Activated CD4-positive, alpha-beta T cell treated with anti-CD3 and anti-CD28 coated beads, Interleukin-2, amount 50 U/mL, for 1 hour (primary cell): ENCODE measurements around the gene LRRIQ1.
"Not testable (repeated sequence)": the region's sequence is repeated elsewhere in the genome, so short reads cannot be mapped to it uniquely, and the experiment has no call there.

ENCODE experiments used
- DNase-seq: peaks from one replicate; pipeline ENCODE4 v3.0.0-alpha.2; 2020

LRRIQ1 gene

GRCh38 chr12:85065837-85066482, 29.8 kb downstream of the LRRIQ1 start:
- no peak for DNase-seq

DNA sequence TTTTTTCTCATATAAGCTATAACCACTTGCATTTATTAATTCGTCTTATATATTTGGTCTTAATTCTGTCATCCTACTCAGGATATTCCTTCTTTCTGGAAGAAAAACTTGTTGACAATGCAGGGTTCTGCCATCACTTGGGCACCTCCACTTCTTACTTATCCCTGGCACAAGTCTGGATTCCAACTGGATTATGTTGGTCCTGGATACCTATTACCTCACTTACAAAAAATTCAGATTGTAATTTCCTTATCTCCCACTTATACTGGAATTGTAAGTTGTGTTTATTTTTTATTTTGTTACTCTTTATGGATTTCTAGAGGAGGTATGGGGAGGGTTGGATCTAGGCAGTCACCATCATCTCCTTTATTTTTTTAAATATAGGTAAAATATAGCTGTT, 36.7 kb downstream of the LRRIQ1 start:
- no peak for DNase-seq

- DNase-seq = no peak
These were observed 40.7 kb downstream of the LRRIQ1 start for GRCh38 chr12:85076688-85077430.

DNA sequence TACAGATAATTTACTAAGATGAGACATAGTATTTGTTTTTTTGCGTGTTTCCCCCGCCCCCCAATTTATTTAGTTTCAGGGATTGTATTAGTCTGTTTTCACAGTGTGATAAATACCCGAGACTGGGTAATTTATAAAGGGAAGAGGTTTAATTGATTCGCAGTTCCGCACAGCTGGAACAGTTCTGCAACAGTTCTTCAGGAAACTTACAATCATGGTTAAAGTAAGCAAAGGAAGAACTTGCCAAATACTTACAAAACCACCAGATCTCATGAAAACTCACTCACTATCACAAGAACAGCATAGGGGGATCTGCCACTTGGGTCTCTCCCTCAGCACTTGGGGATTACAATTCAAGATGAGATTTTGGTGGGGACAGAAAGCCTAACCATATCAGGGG, 48.9 kb downstream of the LRRIQ1 start:
- DNase-seq = no peak

DNA sequence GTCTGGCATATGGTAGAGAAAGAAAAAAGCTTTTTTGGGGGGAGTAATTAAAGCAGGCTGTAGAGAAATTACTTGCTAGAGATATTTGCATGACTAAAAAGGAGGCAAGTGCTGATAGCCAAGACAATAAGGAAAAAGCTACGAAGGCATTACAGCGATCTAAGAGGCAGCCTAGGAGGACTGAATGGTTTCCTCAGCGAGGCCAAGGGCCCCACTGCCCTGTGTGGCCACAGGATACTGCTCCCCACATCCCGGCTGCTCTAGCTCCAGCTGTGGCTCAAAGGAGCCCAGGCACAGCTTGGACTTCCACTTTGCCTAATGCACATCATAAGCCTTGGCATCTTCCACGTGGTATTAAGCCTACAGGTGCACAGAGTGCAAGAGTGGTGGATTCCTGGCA, 53.6 kb downstream of the LRRIQ1 start:
- no peak for DNase-seq

DNA sequence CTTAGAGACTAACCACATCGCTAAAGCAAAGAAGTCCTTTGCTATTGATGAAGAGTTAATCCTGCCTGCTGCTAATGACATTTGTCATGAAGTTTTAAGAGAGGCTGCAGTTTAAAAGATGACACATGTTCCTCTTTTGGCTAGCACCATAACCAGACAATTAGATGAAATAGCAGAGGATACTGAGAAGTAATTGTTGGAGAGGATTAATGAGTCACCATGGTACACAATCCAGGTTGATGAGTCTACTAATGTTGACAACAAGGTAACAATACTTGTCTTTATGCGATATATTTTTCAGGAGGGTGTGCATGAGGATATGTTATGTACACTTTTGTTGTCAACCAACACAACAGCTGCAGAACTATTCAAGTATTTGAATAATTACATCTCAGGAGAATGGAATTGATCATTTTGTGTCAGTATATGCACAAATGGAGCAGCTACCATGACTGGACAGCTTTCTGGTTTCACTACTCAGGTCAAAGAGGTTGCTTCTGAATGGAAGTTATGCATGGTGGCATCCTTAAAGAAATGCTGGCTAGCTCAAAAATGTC, 56.7 kb downstream of the LRRIQ1 start:
- no peak for DNase-seq

GRCh38 chr12:85095501-85095900, 59.4 kb downstream of the LRRIQ1 start:
- no peak for DNase-seq

DNA sequence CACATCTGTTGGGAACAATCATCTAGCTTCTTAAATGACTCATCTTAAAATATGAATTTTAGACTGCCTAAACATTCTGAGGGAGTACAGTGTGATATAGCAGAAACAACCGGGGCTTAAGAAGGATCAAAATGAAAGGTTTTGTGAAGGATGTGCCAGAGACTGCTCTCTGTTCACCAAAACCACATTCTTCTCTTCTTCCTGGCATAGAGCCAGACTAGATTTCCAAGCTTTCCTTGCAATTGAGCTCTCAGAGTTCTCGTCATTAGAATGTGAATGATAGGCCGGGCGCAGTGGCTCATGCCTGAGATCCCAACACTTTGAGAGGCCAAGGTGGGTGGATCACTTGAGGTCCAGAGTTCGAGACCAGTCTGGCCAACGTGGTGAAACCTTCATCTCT, 94.5 kb downstream of the LRRIQ1 start:
- no peak for DNase-seq

GRCh38 chr12:85138833-85139232, 102.7 kb downstream of the LRRIQ1 start:
- DNase-seq = no peak

DNA sequence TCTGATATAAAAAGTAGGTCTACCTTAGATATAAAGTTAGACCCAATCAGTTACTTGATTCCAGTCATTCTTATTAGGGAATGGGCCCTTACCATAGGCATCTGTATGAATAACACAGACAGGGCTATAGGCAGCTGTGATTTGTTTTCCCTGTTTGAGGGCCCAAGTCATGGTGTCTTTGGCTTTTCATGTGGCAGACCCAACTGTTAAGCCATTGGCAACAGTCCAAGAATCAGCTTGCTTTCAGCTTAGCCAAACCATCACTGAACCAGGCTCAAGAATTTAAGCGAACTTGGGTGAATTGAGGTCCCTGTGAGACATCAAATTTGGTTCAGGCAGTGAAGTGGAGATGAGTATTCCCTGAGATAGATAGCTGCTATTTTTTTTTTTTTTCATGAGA, 111.2 kb downstream of the LRRIQ1 start:
- DNase-seq = no peak

DNA sequence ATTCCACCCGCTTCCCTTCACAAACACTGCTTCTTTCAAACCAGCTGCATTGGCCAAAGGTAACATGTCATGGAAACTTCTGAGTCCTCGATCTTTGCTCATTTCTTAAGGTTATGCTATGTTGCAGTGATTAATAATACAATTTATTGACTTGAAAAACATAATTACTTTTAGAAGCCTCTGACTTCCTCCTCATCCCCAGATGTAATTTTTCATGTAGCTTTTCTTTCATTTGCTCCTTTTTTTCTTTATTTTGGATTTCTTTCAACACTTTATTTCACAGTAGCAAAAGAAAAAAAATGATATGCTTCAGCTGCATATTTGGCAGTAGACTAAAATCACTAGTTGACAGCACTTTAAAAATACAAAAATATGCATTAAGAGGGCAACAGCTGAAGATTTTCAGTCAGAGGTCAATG, 116.2 kb downstream of the LRRIQ1 start:
- no peak for DNase-seq

DNA sequence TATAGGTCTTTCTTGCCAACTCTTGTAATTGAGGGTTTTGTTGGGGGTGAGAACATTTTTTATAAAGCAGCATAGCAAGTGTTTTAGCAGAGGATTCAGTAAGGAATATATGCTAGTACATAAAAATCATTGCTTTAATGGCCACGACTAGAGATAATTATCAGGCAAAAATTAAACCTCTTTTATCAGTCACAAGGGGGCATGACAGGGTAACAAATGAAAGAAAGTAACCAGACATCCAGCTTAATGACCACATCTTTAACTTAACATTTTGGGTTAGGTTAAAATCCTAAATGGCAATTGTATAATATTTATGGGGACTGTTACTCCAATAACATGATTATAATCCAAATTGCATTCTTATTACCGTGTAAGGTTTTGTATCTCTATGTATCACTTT, 119.6 kb downstream of the LRRIQ1 start:
- no peak for DNase-seq

GRCh38 chr12:85156569-85156968, 120.4 kb downstream of the LRRIQ1 start:
- no peak for DNase-seq

DNA sequence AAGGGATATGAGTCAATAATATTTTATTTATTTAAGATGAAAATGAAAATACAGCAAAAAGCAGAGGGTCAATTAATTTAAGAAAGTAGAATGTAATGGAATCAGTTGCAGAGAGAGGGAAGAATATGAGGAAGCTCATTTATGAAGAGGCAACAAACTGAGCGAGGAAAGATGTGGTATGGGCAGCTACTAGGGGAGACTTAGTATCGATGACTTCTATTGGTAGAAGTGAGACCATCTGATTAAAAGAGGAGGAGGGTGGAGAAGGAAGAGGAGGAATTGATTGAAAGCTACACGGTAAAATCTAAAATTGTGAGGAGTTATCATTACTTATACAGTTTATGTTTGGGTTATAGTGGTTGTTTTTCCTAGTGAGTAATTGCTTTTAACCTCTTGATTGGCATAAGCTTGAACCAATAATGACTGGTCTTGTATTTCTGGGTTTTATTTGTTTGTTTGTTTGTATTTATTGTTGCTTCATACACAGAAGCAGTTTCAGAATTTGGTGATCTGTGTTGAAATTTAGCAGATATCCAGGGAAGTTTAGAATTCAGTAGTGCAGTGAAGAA, 121.0 kb downstream of the LRRIQ1 start:
- DNase-seq = no peak

GRCh38 chr12:85163752-85164321, 127.7 kb downstream of the LRRIQ1 start:
- no peak for DNase-seq

GRCh38 chr12:85179680-85180270, 143.6 kb downstream of the LRRIQ1 start:
- DNase-seq = no peak

DNA sequence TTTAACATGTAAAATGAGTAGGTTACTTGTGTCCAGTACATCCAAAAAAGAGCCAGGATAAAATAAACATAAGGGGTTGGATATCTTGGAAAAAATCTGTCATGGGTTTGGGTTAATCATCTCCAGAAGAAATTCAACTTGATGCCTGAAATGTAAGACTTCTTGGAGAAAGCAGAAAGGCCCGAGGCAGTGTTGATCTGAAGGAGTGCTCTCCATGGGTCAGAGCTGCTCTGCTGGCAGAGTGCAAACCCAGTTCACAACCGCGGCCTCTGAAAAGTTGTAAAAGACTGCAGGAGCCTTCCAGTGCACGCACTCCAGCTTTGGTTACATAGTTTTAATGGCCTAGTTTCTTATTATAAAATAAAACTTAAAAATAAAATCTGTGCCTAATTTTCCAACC, 146.5 kb downstream of the LRRIQ1 start:
- DNase-seq = no peak

DNA sequence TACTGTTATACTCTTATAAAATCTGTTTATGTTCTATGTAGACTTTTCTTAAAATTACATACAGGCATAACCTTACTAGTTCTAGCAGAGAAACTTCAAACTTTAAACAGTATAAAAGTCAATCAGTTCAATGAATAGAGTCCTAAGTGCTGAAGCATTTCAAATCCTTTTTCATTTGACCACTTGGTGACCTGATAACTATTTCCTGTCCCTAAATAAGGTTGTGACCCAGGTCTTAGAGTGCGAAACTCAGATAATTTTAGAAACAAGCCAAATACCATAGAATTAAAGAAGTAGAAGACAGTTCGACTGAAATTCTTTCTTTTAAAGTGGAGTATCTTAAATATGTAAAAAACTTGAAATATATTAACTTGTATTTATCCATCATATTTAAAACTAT, 147.7 kb downstream of the LRRIQ1 start:
- DNase-seq = no peak

DNA sequence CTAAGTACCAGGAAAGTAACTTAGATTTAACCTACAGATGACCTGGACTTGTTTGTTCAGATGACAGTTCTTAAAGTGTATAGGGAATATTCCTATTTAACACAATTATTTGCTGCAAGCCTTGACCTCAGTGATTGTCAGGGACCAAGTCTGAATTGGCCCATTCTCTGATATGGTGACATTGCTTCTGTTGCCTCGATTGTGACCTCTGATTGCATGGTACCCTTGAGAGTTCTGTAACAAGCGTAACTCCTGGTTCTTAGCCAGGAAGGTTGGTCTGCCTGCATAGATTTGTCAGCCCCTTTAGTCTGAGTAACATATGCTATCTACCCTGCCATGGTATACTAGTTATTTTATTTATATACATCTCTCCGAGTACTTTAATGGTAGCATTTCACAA, 150.1 kb downstream of the LRRIQ1 start:
- no peak for DNase-seq

GRCh38 chr12:85188619-85189018, 152.5 kb downstream of the LRRIQ1 start:
- DNase-seq = no peak

GRCh38 chr12:85190728-85191127, 154.6 kb downstream of the LRRIQ1 start:
- no peak for DNase-seq

- not testable (repeated sequence) for DNase-seq
These were observed 167.7 kb downstream of the LRRIQ1 start for GRCh38 chr12:85203809-85204208.

DNA sequence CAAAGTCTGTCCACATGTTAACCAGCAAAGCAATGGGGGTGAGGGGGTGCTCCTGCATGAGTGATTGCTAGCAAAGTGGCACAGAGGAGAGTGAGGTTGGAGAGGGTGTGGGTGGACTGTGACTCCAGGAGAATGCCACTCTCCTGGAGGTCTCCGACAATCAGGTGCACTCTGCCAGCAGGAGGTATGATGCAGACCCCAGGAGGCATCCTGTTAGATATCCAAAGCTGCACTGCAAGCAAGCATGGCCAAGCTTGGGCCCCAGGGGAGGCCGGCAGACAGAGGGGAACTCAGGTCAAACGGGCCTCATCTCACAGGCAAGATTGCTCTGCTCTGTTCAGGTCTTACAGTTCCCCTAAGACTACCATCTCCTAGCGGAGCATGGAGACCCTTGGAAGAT, 170.4 kb downstream of the LRRIQ1 start:
- no peak for DNase-seq
